Erythroblast (primary cell): Measurements from ENCODE around the gene CACNA2D1.

Source experiments
- GATA1 ChIP-seq: IDR thresholded peaks from 2 replicates; pipeline ENCODE4 v1.6.1; 2011; ENCODE audit warnings: low read depth, mild to moderate bottlenecking, control low read depth, low read length, moderate library complexity
- POLR2A ChIP-seq: IDR thresholded peaks from 2 replicates; pipeline ENCODE4 v1.6.1; 2011; ENCODE audit warnings: mild to moderate bottlenecking, low read length

DNA sequence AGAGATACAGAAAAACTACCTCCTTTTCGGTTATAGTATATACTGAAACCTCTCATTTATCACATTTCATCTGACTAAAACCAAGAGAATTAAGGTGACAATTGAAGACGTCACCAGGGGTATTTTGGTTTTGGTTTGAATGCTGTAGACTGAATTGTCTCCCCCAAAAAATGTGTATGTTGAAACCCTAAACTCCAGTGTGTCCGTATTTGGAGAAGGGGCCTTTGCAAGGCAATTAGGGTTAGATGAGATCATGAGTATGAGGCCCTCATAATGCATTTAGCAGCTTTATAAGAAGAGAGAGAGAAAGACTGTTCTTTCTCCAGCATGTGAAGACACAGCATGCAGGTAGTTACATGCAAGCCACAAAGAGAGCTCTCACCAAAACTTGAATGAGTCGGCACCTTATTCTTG, 59.5 kb downstream of the CACNA2D1 start:
- TF ChIP-seq POLR2A (no peak), GATA1 (no peak)
